GM12878 (cell line): ENCODE data around the gene GCK. TPM values are rescaled to one million over a fixed set of nuclear protein-coding genes. Genes with fewer than 3 reads are reported as not detected.

Experiments
- ATAC-seq: fragments of 200-7000 bp; cut with Tn5 transposase; 3 replicates; pipeline ENCODE4 v1.9.1; 2020; ENCODE audit warnings: mild to moderate bottlenecking, moderate library complexity
- BruUV-seq: library from RNA; stranded (reverse); fragments of 400-500 nt; replicated peaks from 2 replicates; lab custom pipeline; 2021; lab: Mats Ljungman, UMichigan
- CTCF ChIA-PET: fragments of 300-600 bp; sonication (Branson Sonifier 250); formaldehyde crosslinking; extraction: SDS; loops from one replicate; lab custom pipeline; 2021; ENCODE audit warnings: inconsistent platforms; lab: Yijun Ruan, JAX
- POLR2A ChIA-PET: fragments of 350-600 bp; formaldehyde crosslinking; extraction: SDS; loops from one replicate; lab custom pipeline; 2021; ENCODE audit warnings: inconsistent platforms; lab: Charles Lee
- RAD21 ChIA-PET: fragments of 300-600 bp; sonication (Branson Sonifier 250); formaldehyde crosslinking; loops from one replicate; lab custom pipeline; 2023; ENCODE audit warnings: antibody characterized with exemption; ENCODE audit not compliant: unreplicated experiment; lab: Charles Lee
- SMC1A ChIA-PET: fragments of 300-600 bp; sonication (Branson Sonifier 250); formaldehyde crosslinking; loops from one replicate; lab custom pipeline; 2023; ENCODE audit not compliant: unreplicated experiment, uncharacterized antibody; lab: Charles Lee
- DNase-seq: peaks from one replicate; pipeline ENCODE4 v3.0.0-alpha.2; 2011; ENCODE audit warnings: low read depth, low spot score
- FAIRE-seq: peaks from 3 replicates; lab custom pipeline; 2011; peaks lifted over from hg19 to GRCh38; lab: Jason Lieb, UNC
- H2AFZ ChIP-seq: 2 replicates; pipeline ENCODE4 v1.6.0; 2011; ENCODE audit warnings: low read depth, low read length, control low read depth; ENCODE audit not compliant: control insufficient read depth
- H3K27ac ChIP-seq: 2 replicates; pipeline ENCODE4 v1.5.1; 2011; ENCODE audit warnings: control low read depth; ENCODE audit not compliant: control insufficient read depth, insufficient read depth
- H3K27me3 ChIP-seq, 2 experiments: replicated peaks in 1 of 2; 2 replicates each; pipeline versions ENCODE4 v1.6.0 to v1.6.1; 2011; ENCODE audit warnings: low read length in 1 of 2; ENCODE audit not compliant: control insufficient read depth in 2 of 2, insufficient read depth in 2 of 2
- H3K36me3 ChIP-seq, 2 experiments: 2 replicates each; pipeline ENCODE4 v1.5.1; 2011; ENCODE audit warnings: low read length in 1 of 2; ENCODE audit not compliant: control insufficient read depth in 2 of 2, insufficient read depth in 2 of 2
- H3K4me1 ChIP-seq: 2 replicates; pipeline ENCODE4 v1.6.1; 2011; ENCODE audit warnings: mild to moderate bottlenecking, low read length, moderate library complexity, mixed read lengths; ENCODE audit not compliant: control insufficient read depth, insufficient read depth
- H3K4me2 ChIP-seq: 2 replicates; pipeline ENCODE4 v1.6.0; 2011; ENCODE audit warnings: control low read depth; ENCODE audit not compliant: control insufficient read depth, insufficient read depth
- H3K4me3 ChIP-seq: fragments of 200-600 bp; sonication (generic); 2 replicates; pipeline ENCODE4 v1.5.1; 2016
- H3K79me2 ChIP-seq: 2 replicates; pipeline ENCODE4 v1.6.0; 2011; ENCODE audit warnings: low read length; ENCODE audit not compliant: control insufficient read depth, insufficient read depth
- H3K9ac ChIP-seq: 2 replicates; pipeline ENCODE4 v1.8.0; 2011; ENCODE audit warnings: low read length, control low read depth, mixed read lengths; ENCODE audit not compliant: control insufficient read depth, insufficient read depth
- H3K9me3 ChIP-seq: replicated peaks from 3 replicates; pipeline ENCODE4 v1.5.1; 2011; ENCODE audit warnings: mild to moderate bottlenecking, low read length; ENCODE audit not compliant: control insufficient read depth, insufficient read depth
- H4K20me1 ChIP-seq: 2 replicates; pipeline ENCODE4 v1.6.0; 2011; ENCODE audit not compliant: control insufficient read depth, insufficient read depth
- BCL11A ChIP-seq: IDR thresholded peaks from 2 replicates; pipeline ENCODE4 v1.6.1; 2011; ENCODE audit warnings: low read depth, low read length
- PRDM15 ChIP-seq: fragments of 450-650 bp; formaldehyde crosslinking; IDR thresholded peaks from 2 replicates; pipeline ENCODE4 v1.4.0; 2020; ENCODE audit warnings: mild to moderate bottlenecking, moderate library complexity
- WGBS: methylation state at CpG from one replicate; pipeline ENCODE4 v1.1.6; 2016; ENCODE audit warnings: low lambda C conversion rate; ENCODE audit not compliant: insufficient replicate concordance, insufficient coverage; ENCODE audit errors: missing lambda C conversion rate; 5-methylcytosine and 5-hydroxymethylcytosine counted together
- in situ Hi-C: fragments of 300-500 bp; cut with MboI; formaldehyde crosslinking; loops from 9 replicates; pipeline ENCODE4 v1.14.3; 2018; ENCODE audit warnings: mixed read lengths
- intact Hi-C: fragments of 100-400 bp; cut with micrococcal nuclease; formaldehyde crosslinking; loops from one replicate; pipeline ENCODE4 v1.14.2; 2022; ENCODE audit not compliant: unreplicated experiment
- polyA plus RNA-seq, 11 experiments: library from polyadenylated mRNA; depleted of rRNA in 4 of 11; unstranded in 6 of 11; stranded (reverse) in 5 of 11; fragments of >200 nt; fragmentation: Nextera tagmentation in 4 of 11; fragmentation: Illumina TruSeq in 1 of 11; extraction: Ambion mirVana in 4 of 11; extraction: Trizol in 1 of 11; gene quantifications; 1 replicate in 1 of 11; 2 replicates in 10 of 11; pipeline versions ENCODE4 v1.2.1 to v1.2.3, GENCODE V29; 2011 to 2016; ENCODE audit warnings: inconsistent platforms in 2 of 11, missing spikeins in 2 of 11, low read depth in 1 of 11
- total RNA-seq, 4 experiments: library from RNA; depleted of rRNA in 3 of 4; stranded (reverse); fragments of >200 nt in 3 of 4; fragmentation: Illumina TruSeq in 1 of 4; extraction: Trizol in 1 of 4; gene quantifications; 2 replicates each; pipeline versions ENCODE4 v1.2.1 to v1.2.3, GENCODE V29; 2013 to 2021

The GCK gene
- total and polyA plus RNA-seq, 10 of the 15 experiments (the other 5 are each of a cell fraction or from before 2014, with no cell fraction given): 0.06 to 0.16 TPM; not detected in 8

- H4K20me1 ChIP-seq: no peaks in the 10 kb centered on the region
These were observed 4.0 kb upstream of the GCK start for GRCh38 chr7:44193011-44193802.

More at GRCh38 chr7:44193011-44193802, 4.0 kb upstream of the GCK start:
- no peak for DNase-seq
- POLR2A ChIA-PET: no interaction called here
- 58% methylated on average over 7 of the region's 7 CpGs for WGBS
- CTCF ChIA-PET: no interaction called here
- intact Hi-C loops: loop anchor here (5.0 kb wide), 1 partner anchor 41 kb away; no protein-coding TSS in a partner anchor
- FAIRE-seq: no peak
- Histone ChIP-seq H3K4me3 (no peak overlapping the region), H3K4me1 (no peaks in the 10 kb centered on the region), H3K27ac (no peak overlapping the region), H3K36me3 (no peaks in the 10 kb centered on the region), H2AFZ (no peak overlapping the region), H3K79me2 (no peaks in the 10 kb centered on the region), H3K27me3 (no peaks in the 10 kb centered on the region; a peak in 1 of 4 replicates), H3K9ac (no peak overlapping the region), H3K9me3 (no peaks in the 10 kb centered on the region), H3K4me2 (no peak overlapping the region)
- SMC1A ChIA-PET: interaction anchor here (0.6 kb wide), 1 partner anchor 1049 kb away, joined by 3 read pairs; no protein-coding TSS in a partner anchor
- no TSS peak for BruUV-seq
- RAD21 ChIA-PET: no interaction called here
- ATAC-seq: peak; percentile 63
- no peak for TF ChIP-seq BCL11A
- no peak for TF ChIP-seq PRDM15 (CRISPR knock-in tag)
- in situ Hi-C loops: no loop called here
